HepG2 (cell line): ENCODE data around the gene UBE2L6. TPM values are rescaled to one million over a fixed set of nuclear protein-coding genes. Genes with fewer than 3 reads are reported as not detected.

Experiments used
- ATAC-seq: fragments of 200-7000 bp; cut with Tn5 transposase; 3 replicates; pipeline ENCODE4 v1.9.1; 2020; ENCODE audit warnings: mild to moderate bottlenecking, moderate library complexity
- BruUV-seq: library from RNA; stranded (reverse); fragments of 400-500 nt; replicated peaks from 2 replicates; lab custom pipeline; 2021; lab: Mats Ljungman, UMichigan
- CTCF ChIA-PET: fragments of 300-600 bp; formaldehyde crosslinking; extraction: SDS; loops from one replicate; lab custom pipeline; 2021; ENCODE audit warnings: low total read pairs, inconsistent platforms, low intra/inter-chr PET ratio; lab: Yijun Ruan, JAX
- POLR2A ChIA-PET: fragments of 350-600 bp; sonication (Branson Sonifier 250); formaldehyde crosslinking; loops from one replicate; lab custom pipeline; 2020; ENCODE audit warnings: antibody characterized with exemption, inconsistent platforms; lab: Yijun Ruan, JAX
- DNase-seq: peaks from one replicate; pipeline ENCODE4 v3.0.0-alpha.2; 2015; ENCODE audit warnings: low spot score
- FAIRE-seq: peaks from 3 replicates; lab custom pipeline; 2011; peaks lifted over from hg19 to GRCh38; lab: Jason Lieb, UNC
- H2AFZ ChIP-seq: one replicate; pipeline ENCODE4 v1.6.1; 2011; ENCODE audit warnings: low read length, inconsistent platforms
- H3K27ac ChIP-seq: fragments of 300-600 bp; 3 replicates; pipeline ENCODE4 v1.8.0; 2011; ENCODE audit warnings: mixed run types, mild to moderate bottlenecking, mixed read lengths, low read length, inconsistent platforms; ENCODE audit not compliant: insufficient read depth; ENCODE audit errors: extremely low read length
- H3K27me3 ChIP-seq, 2 experiments: fragments of 200-600 bp in 1 of 2; 2 replicates in 1 of 2; 3 replicates in 1 of 2; pipeline versions ENCODE4 v1.6.0 to v1.8.0; 2011; ENCODE audit warnings: low read length in 2 of 2, mild to moderate bottlenecking in 2 of 2, moderate library complexity in 2 of 2, inconsistent platforms in 1 of 2; ENCODE audit not compliant: insufficient read depth in 2 of 2, control insufficient read depth in 1 of 2
- H3K36me3 ChIP-seq, 2 experiments: fragments of 200-600 bp in 1 of 2; replicated peaks in 1 of 2; 2 replicates in 1 of 2; 3 replicates in 1 of 2; pipeline versions ENCODE4 v1.5.1 to v1.8.0; 2011; ENCODE audit warnings: low read length in 2 of 2, inconsistent platforms in 1 of 2; ENCODE audit not compliant: insufficient read depth in 2 of 2, control insufficient read depth in 1 of 2
- H3K4me1 ChIP-seq: 2 replicates; pipeline ENCODE4 v1.5.1; 2012; ENCODE audit warnings: low read length, inconsistent platforms; ENCODE audit not compliant: insufficient read depth
- H3K4me2 ChIP-seq: 2 replicates; pipeline ENCODE4 v1.6.0; 2011; ENCODE audit warnings: low read depth, low read length, inconsistent platforms
- H3K4me3 ChIP-seq, 3 experiments: fragments of 200-600 bp in 1 of 3; sonication (generic), shearing (Covaris generic) in 1 of 3; replicated peaks in 1 of 3; 2 replicates each; pipeline ENCODE4 v1.5.1; 2011 to 2016; ENCODE audit warnings: low read length in 3 of 3, inconsistent platforms in 2 of 3, low read depth in 2 of 3, mild to moderate bottlenecking in 2 of 3, control low read depth in 1 of 3, mixed read lengths in 1 of 3; ENCODE audit not compliant: insufficient read depth in 1 of 3
- H3K79me2 ChIP-seq: one replicate; pipeline ENCODE4 v1.6.1; 2011; ENCODE audit warnings: low read length, inconsistent platforms; ENCODE audit not compliant: insufficient read depth
- H3K9ac ChIP-seq: 2 replicates; pipeline ENCODE4 v1.6.0; 2011; ENCODE audit warnings: mild to moderate bottlenecking, low read depth, low read length, inconsistent platforms; ENCODE audit not compliant: insufficient read depth
- H3K9me3 ChIP-seq: 2 replicates; pipeline ENCODE4 v1.5.1; 2012; ENCODE audit warnings: mild to moderate bottlenecking, low read length
- H4K20me1 ChIP-seq: 2 replicates; pipeline ENCODE4 v1.6.0; 2011; ENCODE audit warnings: inconsistent platforms, mild to moderate bottlenecking, low read length, moderate library complexity; ENCODE audit not compliant: insufficient read depth
- HOXA3 ChIP-seq: sonication (generic); formaldehyde crosslinking; IDR thresholded peaks from 2 replicates; pipeline ENCODE4 v1.5.0; 2020; ENCODE audit warnings: missing genetic modification reagents
- KAT2B ChIP-seq: fragments of 150-350 bp; IDR thresholded peaks from 2 replicates; pipeline ENCODE4 v1.6.1; 2014; ENCODE audit warnings: low read depth, low read length, borderline replicate concordance
- ZFP36 ChIP-seq: fragments of 150-350 bp; IDR thresholded peaks from 2 replicates; pipeline ENCODE4 v1.6.1; 2018; ENCODE audit warnings: borderline replicate concordance, low read length, low read depth; ENCODE audit not compliant: partially characterized antibody
- ZSCAN22 ChIP-seq: sonication (generic); formaldehyde crosslinking; IDR thresholded peaks from 2 replicates; pipeline ENCODE4 v1.4.0; 2020; ENCODE audit warnings: mild to moderate bottlenecking, missing genetic modification reagents
- WGBS: methylation state at CpG from one replicate; pipeline ENCODE4 v1.1.6; 2017; ENCODE audit warnings: low lambda C conversion rate; 5-methylcytosine and 5-hydroxymethylcytosine counted together
- in situ Hi-C: cut with HindIII; loops from 2 replicates; pipeline ENCODE4 v1.10.0; 2017; ENCODE audit warnings: low pct_unique_long_range_greater_than_20kb; ENCODE audit not compliant: extremely low pct_ligation_motif_present
- intact Hi-C: fragments of 100-400 bp; cut with micrococcal nuclease; formaldehyde crosslinking; loops from one replicate; pipeline ENCODE4 v1.10.0; 2022; ENCODE audit not compliant: unreplicated experiment
- polyA plus RNA-seq, 8 experiments: library from polyadenylated mRNA; depleted of rRNA in 3 of 8; stranded (reverse) in 7 of 8; unstranded in 1 of 8; fragments of >200 nt; fragmentation: Illumina TruSeq in 4 of 8; extraction: Trizol in 4 of 8; gene quantifications; 2 replicates each; pipeline versions ENCODE4 v1.2.1 to v1.2.3, GENCODE V29; 2011 to 2016; ENCODE audit warnings: low read depth in 4 of 8, missing spikeins in 1 of 8, mixed read lengths in 1 of 8; ENCODE audit not compliant: insufficient read depth in 1 of 8
- total RNA-seq, 5 experiments: library from RNA; depleted of rRNA; stranded (reverse); fragments of >200 nt; fragmentation: Illumina TruSeq; extraction: Trizol; gene quantifications; 2 replicates each; pipeline ENCODE4 v1.2.3, GENCODE V29; 2016; ENCODE audit warnings: low read depth in 1 of 5
- TF ChIP-seq, protein P1 (sequence below): IDR thresholded peaks from 2 replicates; pipeline ENCODE4 v1.6.1; 2012; ENCODE audit warnings: low read length, improper control_type of control experiment
- TF ChIP-seq, protein P2 (sequence below): sonication (generic); formaldehyde crosslinking; IDR thresholded peaks from 2 replicates; pipeline ENCODE4 v1.9.0; 2021; ENCODE audit warnings: missing genetic modification reagents, mild to moderate bottlenecking, borderline replicate concordance
- TF ChIP-seq, protein P3 (sequence below): sonication (generic); formaldehyde crosslinking; IDR thresholded peaks from 2 replicates; pipeline ENCODE4 v1.4.0; 2020; ENCODE audit warnings: missing genetic modification reagents
- TF ChIP-seq, protein P4 (sequence below): IDR thresholded peaks from 2 replicates; pipeline ENCODE4 v1.6.1; 2018; ENCODE audit warnings: missing genetic modification reagents

Gene UBE2L6
- total and polyA plus RNA-seq, 2 of the 13 experiments (the other 11 are each of a cell fraction or from before 2014, with no cell fraction given), result 30.3 to 30.4 TPM

DNA sequence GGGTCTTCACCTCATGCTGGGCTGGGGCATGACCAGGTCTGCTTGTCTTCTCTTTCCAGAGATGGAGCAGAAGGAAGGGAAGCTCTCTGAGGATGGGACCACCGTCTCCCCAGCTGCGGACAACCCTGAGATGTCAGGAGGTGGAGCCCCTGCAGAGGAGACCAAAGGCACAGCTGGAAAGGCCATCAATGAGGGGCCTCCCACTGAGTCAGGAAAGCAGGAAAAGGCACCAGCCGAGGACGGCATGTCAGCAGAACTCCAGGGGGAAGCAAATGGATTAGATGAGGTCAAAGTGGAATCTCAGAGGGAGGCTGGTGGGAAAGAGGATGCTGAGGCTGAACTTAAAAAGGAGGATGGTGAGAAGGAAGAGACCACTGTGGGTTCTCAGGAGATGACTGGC, 24.9 kb downstream of the UBE2L6 start (continued):
- TF ChIP-seq ZFP36 (no peak), ZSCAN22 (CRISPR knock-in tag) (no peak)

DNA sequence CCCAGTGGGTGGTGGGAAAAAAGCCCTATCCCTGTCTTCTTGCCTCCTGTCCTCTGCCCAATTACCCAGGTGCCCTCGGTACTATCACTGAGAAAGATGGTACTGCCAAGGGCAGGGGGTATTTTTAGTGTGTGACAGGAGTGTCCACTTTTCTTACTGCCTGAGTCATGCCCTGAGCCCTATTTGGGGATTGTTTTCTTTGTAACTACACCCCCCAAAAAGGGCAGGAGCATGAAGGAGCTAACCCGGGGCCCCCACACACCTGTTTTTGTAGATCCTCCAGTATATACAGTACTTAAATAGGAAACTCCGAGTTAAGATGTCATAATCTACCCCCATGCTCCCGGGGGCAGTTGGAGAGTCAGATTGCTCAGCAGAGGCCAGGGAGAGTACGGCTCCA, 26.3 kb downstream of the UBE2L6 start:
- H3K9ac ChIP-seq, result no peak overlapping the region
- BruUV-seq, result no TSS peak
- intact Hi-C loops, result no loop called here
- H4K20me1 ChIP-seq, result no peaks in the 10 kb centered on the region
- no peak overlapping the region for H3K4me3 ChIP-seq
- POLR2A ChIA-PET, result no interaction called here
- no peak overlapping the region for H3K4me2 ChIP-seq
- peaks cover 0 to 29% of the 10 kb centered on the region in 2 experiments; a peak in 3 of 5 replicates for H3K27me3 ChIP-seq
- TF ChIP-seq, protein P1, sequence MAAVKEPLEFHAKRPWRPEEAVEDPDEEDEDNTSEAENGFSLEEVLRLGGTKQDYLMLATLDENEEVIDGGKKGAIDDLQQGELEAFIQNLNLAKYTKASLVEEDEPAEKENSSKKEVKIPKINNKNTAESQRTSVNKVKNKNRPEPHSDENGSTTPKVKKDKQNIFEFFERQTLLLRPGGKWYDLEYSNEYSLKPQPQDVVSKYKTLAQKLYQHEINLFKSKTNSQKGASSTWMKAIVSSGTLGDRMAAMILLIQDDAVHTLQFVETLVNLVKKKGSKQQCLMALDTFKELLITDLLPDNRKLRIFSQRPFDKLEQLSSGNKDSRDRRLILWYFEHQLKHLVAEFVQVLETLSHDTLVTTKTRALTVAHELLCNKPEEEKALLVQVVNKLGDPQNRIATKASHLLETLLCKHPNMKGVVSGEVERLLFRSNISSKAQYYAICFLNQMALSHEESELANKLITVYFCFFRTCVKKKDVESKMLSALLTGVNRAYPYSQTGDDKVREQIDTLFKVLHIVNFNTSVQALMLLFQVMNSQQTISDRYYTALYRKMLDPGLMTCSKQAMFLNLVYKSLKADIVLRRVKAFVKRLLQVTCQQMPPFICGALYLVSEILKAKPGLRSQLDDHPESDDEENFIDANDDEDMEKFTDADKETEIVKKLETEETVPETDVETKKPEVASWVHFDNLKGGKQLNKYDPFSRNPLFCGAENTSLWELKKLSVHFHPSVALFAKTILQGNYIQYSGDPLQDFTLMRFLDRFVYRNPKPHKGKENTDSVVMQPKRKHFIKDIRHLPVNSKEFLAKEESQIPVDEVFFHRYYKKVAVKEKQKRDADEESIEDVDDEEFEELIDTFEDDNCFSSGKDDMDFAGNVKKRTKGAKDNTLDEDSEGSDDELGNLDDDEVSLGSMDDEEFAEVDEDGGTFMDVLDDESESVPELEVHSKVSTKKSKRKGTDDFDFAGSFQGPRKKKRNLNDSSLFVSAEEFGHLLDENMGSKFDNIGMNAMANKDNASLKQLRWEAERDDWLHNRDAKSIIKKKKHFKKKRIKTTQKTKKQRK, result no peak
- TF ChIP-seq HOXA3 (CRISPR knock-in tag) (no peak), KAT2B (no peak)
- TF ChIP-seq, protein P2, sequence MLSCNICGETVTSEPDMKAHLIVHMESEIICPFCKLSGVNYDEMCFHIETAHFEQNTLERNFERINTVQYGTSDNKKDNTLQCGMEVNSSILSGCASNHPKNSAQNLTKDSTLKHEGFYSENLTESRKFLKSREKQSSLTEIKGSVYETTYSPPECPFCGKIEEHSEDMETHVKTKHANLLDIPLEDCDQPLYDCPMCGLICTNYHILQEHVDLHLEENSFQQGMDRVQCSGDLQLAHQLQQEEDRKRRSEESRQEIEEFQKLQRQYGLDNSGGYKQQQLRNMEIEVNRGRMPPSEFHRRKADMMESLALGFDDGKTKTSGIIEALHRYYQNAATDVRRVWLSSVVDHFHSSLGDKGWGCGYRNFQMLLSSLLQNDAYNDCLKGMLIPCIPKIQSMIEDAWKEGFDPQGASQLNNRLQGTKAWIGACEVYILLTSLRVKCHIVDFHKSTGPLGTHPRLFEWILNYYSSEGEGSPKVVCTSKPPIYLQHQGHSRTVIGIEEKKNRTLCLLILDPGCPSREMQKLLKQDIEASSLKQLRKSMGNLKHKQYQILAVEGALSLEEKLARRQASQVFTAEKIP (CRISPR knock-in tag), result no peak
- TF ChIP-seq, protein P3, sequence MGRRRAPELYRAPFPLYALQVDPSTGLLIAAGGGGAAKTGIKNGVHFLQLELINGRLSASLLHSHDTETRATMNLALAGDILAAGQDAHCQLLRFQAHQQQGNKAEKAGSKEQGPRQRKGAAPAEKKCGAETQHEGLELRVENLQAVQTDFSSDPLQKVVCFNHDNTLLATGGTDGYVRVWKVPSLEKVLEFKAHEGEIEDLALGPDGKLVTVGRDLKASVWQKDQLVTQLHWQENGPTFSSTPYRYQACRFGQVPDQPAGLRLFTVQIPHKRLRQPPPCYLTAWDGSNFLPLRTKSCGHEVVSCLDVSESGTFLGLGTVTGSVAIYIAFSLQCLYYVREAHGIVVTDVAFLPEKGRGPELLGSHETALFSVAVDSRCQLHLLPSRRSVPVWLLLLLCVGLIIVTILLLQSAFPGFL (CRISPR knock-in tag), result no peak
- TF ChIP-seq, protein P4, sequence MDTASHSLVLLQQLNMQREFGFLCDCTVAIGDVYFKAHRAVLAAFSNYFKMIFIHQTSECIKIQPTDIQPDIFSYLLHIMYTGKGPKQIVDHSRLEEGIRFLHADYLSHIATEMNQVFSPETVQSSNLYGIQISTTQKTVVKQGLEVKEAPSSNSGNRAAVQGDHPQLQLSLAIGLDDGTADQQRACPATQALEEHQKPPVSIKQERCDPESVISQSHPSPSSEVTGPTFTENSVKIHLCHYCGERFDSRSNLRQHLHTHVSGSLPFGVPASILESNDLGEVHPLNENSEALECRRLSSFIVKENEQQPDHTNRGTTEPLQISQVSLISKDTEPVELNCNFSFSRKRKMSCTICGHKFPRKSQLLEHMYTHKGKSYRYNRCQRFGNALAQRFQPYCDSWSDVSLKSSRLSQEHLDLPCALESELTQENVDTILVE, result no peak
- H3K36me3 ChIP-seq, result no peaks in the 10 kb centered on the region
- DNase-seq, result no peak
- no peaks in the 10 kb centered on the region for H3K79me2 ChIP-seq
- WGBS, result 25% methylated on average over 5 of the region's 5 CpGs
- in situ Hi-C loops, result no loop called here
- no peak for ATAC-seq
- CTCF ChIA-PET, result no interaction called here
- H3K27ac ChIP-seq, result no peak overlapping the region
- FAIRE-seq, result no peak
- peaks cover 12% of the 10 kb centered on the region; the same call in 1 of the 2 replicates for H3K4me1 ChIP-seq
- no peak overlapping the region for H2AFZ ChIP-seq
- no peaks in the 10 kb centered on the region for H3K9me3 ChIP-seq
